DND-41 (cell line): ENCODE results near the gene PON3.

Experiments
- CTCF ChIP-seq: IDR thresholded peaks from 2 replicates; pipeline ENCODE4 v1.5.1; 2012; ENCODE audit warnings: borderline replicate concordance, low read length, moderate library complexity, mild to moderate bottlenecking; ENCODE audit not compliant: poor library complexity, severe bottlenecking; ENCODE audit errors: extremely low read depth
- EZH2 ChIP-seq: IDR thresholded peaks from 3 replicates; pipeline ENCODE4 v1.6.1; 2012; ENCODE audit warnings: borderline replicate concordance, low read depth, mild to moderate bottlenecking, moderate library complexity, low read length, inconsistent platforms; ENCODE audit not compliant: severe bottlenecking

- TF ChIP-seq CTCF: no peak
- TF ChIP-seq EZH2: no peak
Observed at GRCh38 chr7:95330204-95330960, 65.8 kb downstream of the PON3 start.
